Activated T-helper 1 cell treated with anti-CD3 and anti-CD28 coated beads, Interleukin-12 subunit alpha, Interleukin-12 subunit beta, Interleukin-2, Interleukin-4 antibody, amounts not matched to agents 30 ng/mL and 10 ng/mL and 1 ng/mL, durations not matched to agents 14 hours and 24 hours and 36 hours (primary cell): ENCODE data around the gene MSLN. TPM values are rescaled to one million over a fixed set of nuclear protein-coding genes. Genes with fewer than 3 reads are reported as not detected.
A peak's percentile ranks its signal among the peaks of the same experiment; 100 is the strongest.
"Not testable (repeated sequence)": the region's sequence is repeated elsewhere in the genome, so short reads cannot be mapped to it uniquely, and the experiment has no call there.

Source experiments
- DNase-seq: peaks from one replicate; pipeline ENCODE4 v3.0.0; 2021; ENCODE audit warnings: low spot score
- H3K27ac Mint-ChIP-seq: one replicate; pipeline ENCODE4 v1.8.0; 2021; ENCODE audit warnings: mild to moderate bottlenecking, mixed read lengths
- H3K27me3 Mint-ChIP-seq: one replicate; pipeline ENCODE4 v1.8.0; 2022; ENCODE audit warnings: mild to moderate bottlenecking, moderate library complexity, mixed read lengths; ENCODE audit not compliant: insufficient read depth
- H3K36me3 Mint-ChIP-seq: one replicate; pipeline ENCODE4 v1.8.0; 2021; ENCODE audit warnings: low read depth, mixed read lengths
- H3K4me1 Mint-ChIP-seq: one replicate; pipeline ENCODE4 v1.8.0; 2021; ENCODE audit warnings: low read depth, mixed read lengths
- H3K4me3 Mint-ChIP-seq: one replicate; pipeline ENCODE4 v1.8.0; 2021; ENCODE audit warnings: mild to moderate bottlenecking, moderate library complexity, mixed read lengths
- H3K9me3 Mint-ChIP-seq: one replicate; pipeline ENCODE4 v1.8.0; 2021; ENCODE audit warnings: mixed read lengths
- intact Hi-C: fragments of 100-400 bp; cut with micrococcal nuclease; formaldehyde crosslinking; loops from one replicate; pipeline ENCODE4 v1.15.1; 2024
- total RNA-seq: library from RNA; stranded (reverse); gene quantifications from 2 replicates; pipeline ENCODE4 v1.2.3, GENCODE V29; 2022

The MSLN gene
- total RNA-seq = not detected in 2 replicates

- H3K4me3 Mint-ChIP-seq = no peak within 1 kb of the TSS
- peaks cover 7% of the 10 kb centered on the region for H3K27me3 Mint-ChIP-seq
- intact Hi-C loops = no loop called here
- no peaks in the 10 kb centered on the region for H3K36me3 Mint-ChIP-seq
- H3K27ac Mint-ChIP-seq = no peak within 1 kb of the TSS
- H3K4me1 Mint-ChIP-seq = no peaks in the 10 kb centered on the region
- no peak for DNase-seq
- H3K9me3 Mint-ChIP-seq = no peaks in the 10 kb centered on the region
These were observed at the start of gene MSLN for GRCh38 chr16:760545-761343. Gene MSLN (plus strand): TSS chr16:760734. CDS start chr16:762681, 1,947 bp downstream.

- no peaks in the 10 kb centered on the region for H3K36me3 Mint-ChIP-seq
- H3K27me3 Mint-ChIP-seq = peaks cover 41% of the 10 kb centered on the region
- H3K27ac Mint-ChIP-seq = no peak overlapping the region
- H3K9me3 Mint-ChIP-seq = no peaks in the 10 kb centered on the region
- intact Hi-C loops = loop anchor here (1.0 to 5.0 kb wide), 3 partner anchors 74 to 392 kb away; no protein-coding TSS in a partner anchor
- H3K4me3 Mint-ChIP-seq = no peak overlapping the region
- DNase-seq = no peak
- no peaks in the 10 kb centered on the region for H3K4me1 Mint-ChIP-seq
These were observed 49.5 kb upstream of the MSLN start for GRCh38 chr16:711084-711483.

- H3K36me3 Mint-ChIP-seq = no peaks in the 10 kb centered on the region
- H3K4me3 Mint-ChIP-seq = no peak overlapping the region
- H3K4me1 Mint-ChIP-seq = no peaks in the 10 kb centered on the region
- DNase-seq = peak; percentile 67
- no peak overlapping the region for H3K27ac Mint-ChIP-seq
- H3K9me3 Mint-ChIP-seq = no peaks in the 10 kb centered on the region
- intact Hi-C loops = loop anchor here (1.0 to 5.0 kb wide), 3 partner anchors 74 to 391 kb away; no protein-coding TSS in a partner anchor
- H3K27me3 Mint-ChIP-seq = peaks cover 35% of the 10 kb centered on the region
These were observed 48.8 kb upstream of the MSLN start for GRCh38 chr16:711548-712320.

- not testable (repeated sequence) for H3K36me3 Mint-ChIP-seq, DNase-seq, H3K4me3 Mint-ChIP-seq, H3K9me3 Mint-ChIP-seq, H3K4me1 Mint-ChIP-seq
- Mint-ChIP-seq H3K27ac (peak overlapping the region; percentile 0), H3K27me3 (peaks cover 27% of the 10 kb centered on the region)
- intact Hi-C loops = loop anchor here (5.0 kb wide), 1 partner anchor 95 kb away; no protein-coding TSS in a partner anchor
These were observed 47.7 kb upstream of the MSLN start for GRCh38 chr16:712740-713250.

GRCh38 chr16:714079-714478, 46.5 kb upstream of the MSLN start:
- no peaks in the 10 kb centered on the region for H3K36me3 Mint-ChIP-seq
- no peaks in the 10 kb centered on the region for H3K4me1 Mint-ChIP-seq
- H3K27me3 Mint-ChIP-seq = peaks cover 20% of the 10 kb centered on the region
- no peak overlapping the region for H3K4me3 Mint-ChIP-seq
- H3K9me3 Mint-ChIP-seq = no peaks in the 10 kb centered on the region
- H3K27ac Mint-ChIP-seq = no peak overlapping the region
- intact Hi-C loops = loop anchor here (1.0 to 5.0 kb wide), 3 partner anchors 23 to 93 kb away; partner anchors contain the start of genes CHTF18, RPUSD1 and WDR24
- DNase-seq = no peak

- intact Hi-C loops = loop anchor here (1.0 to 5.0 kb wide), 4 partner anchors 24 to 92 kb away; partner anchors contain the start of genes CHTF18, RPUSD1, STUB1 and WDR24
- H3K27me3 Mint-ChIP-seq = peaks cover 19% of the 10 kb centered on the region
- H3K4me3 Mint-ChIP-seq = peak within 1 kb of the TSS; percentile 60
- DNase-seq = peak; percentile 88
- no peaks in the 10 kb centered on the region for H3K9me3 Mint-ChIP-seq
- no peaks in the 10 kb centered on the region for H3K4me1 Mint-ChIP-seq
- H3K27ac Mint-ChIP-seq = no peak within 1 kb of the TSS
- no peaks in the 10 kb centered on the region for H3K36me3 Mint-ChIP-seq
These were observed 45.7 kb upstream of the MSLN start, which contains the start of gene METRN for GRCh38 chr16:714558-715476. Gene METRN (plus strand): TSS chr16:715118. CDS start chr16:715290, 172 bp downstream.

GRCh38 chr16:715477-716199, 44.9 kb upstream of the MSLN start:
- Mint-ChIP-seq H3K9me3 (no peaks in the 10 kb centered on the region), H3K27ac (no peak overlapping the region), H3K4me1 (no peaks in the 10 kb centered on the region), H3K36me3 (no peaks in the 10 kb centered on the region), H3K4me3 (peak overlapping the region; percentile 60), H3K27me3 (peaks cover 19% of the 10 kb centered on the region)
- intact Hi-C loops = loop anchor here (1.0 to 2.0 kb wide), 2 partner anchors 25 to 35 kb away; partner anchors contain the start of genes STUB1 and WDR24
- DNase-seq = no peak

- H3K27ac Mint-ChIP-seq = peak overlapping the region; percentile 61
- peak overlapping the region; percentile 60 for H3K4me3 Mint-ChIP-seq
- H3K36me3 Mint-ChIP-seq = no peaks in the 10 kb centered on the region
- H3K27me3 Mint-ChIP-seq = peaks cover 19% of the 10 kb centered on the region
- no peak for DNase-seq
- intact Hi-C loops = no loop called here
- H3K9me3 Mint-ChIP-seq = no peaks in the 10 kb centered on the region
- H3K4me1 Mint-ChIP-seq = no peaks in the 10 kb centered on the region
These were observed 44.4 kb upstream of the MSLN start for GRCh38 chr16:716200-716568.

GRCh38 chr16:716768-717325, 43.7 kb upstream of the MSLN start:
- H3K36me3 Mint-ChIP-seq = no peaks in the 10 kb centered on the region
- no peak for DNase-seq
- intact Hi-C loops = no loop called here
- H3K27me3 Mint-ChIP-seq = peaks cover 19% of the 10 kb centered on the region
- H3K4me3 Mint-ChIP-seq = no peak overlapping the region
- no peak overlapping the region for H3K27ac Mint-ChIP-seq
- no peaks in the 10 kb centered on the region for H3K9me3 Mint-ChIP-seq
- no peaks in the 10 kb centered on the region for H3K4me1 Mint-ChIP-seq

- Mint-ChIP-seq H3K36me3 (no peaks in the 10 kb centered on the region), H3K27ac (no peak overlapping the region), H3K27me3 (peaks cover 19% of the 10 kb centered on the region), H3K4me1 (no peaks in the 10 kb centered on the region), H3K4me3 (no peak overlapping the region), H3K9me3 (no peaks in the 10 kb centered on the region)
- intact Hi-C loops = no loop called here
- DNase-seq = no peak
These were observed 42.9 kb upstream of the MSLN start for GRCh38 chr16:717450-718245.

GRCh38 chr16:718389-718788, 42.1 kb upstream of the MSLN start:
- H3K36me3 Mint-ChIP-seq = no peaks in the 10 kb centered on the region
- intact Hi-C loops = no loop called here
- H3K27me3 Mint-ChIP-seq = peaks cover 16% of the 10 kb centered on the region
- no peak overlapping the region for H3K27ac Mint-ChIP-seq
- no peak for DNase-seq
- H3K9me3 Mint-ChIP-seq = no peaks in the 10 kb centered on the region
- no peaks in the 10 kb centered on the region for H3K4me1 Mint-ChIP-seq
- H3K4me3 Mint-ChIP-seq = no peak overlapping the region
